ELR (cell line): Measurements from ENCODE around the gene ADAMTS5.

Source experiments
- DNase-seq: peaks from one replicate; pipeline ENCODE4 v3.0.0-alpha.2; 2015; ENCODE audit warnings: low read depth

The ADAMTS5 gene

GRCh38 chr21:26967062-26967913, at the start of gene ADAMTS5:
Gene ADAMTS5, minus strand, starts transcription at chr21:26967088. Its CDS starts 697 bp downstream, at chr21:26966391.
- DNase-seq = peak; percentile 84

- DNase-seq = no peak
Observed at GRCh38 chr21:27001526-27001925, 34.6 kb upstream of the ADAMTS5 start.

- no peak for DNase-seq
Observed at GRCh38 chr21:26983576-26983975, 16.7 kb upstream of the ADAMTS5 start.

- peak; percentile 69 for DNase-seq
Observed at GRCh38 chr21:26982767-26983166, 15.9 kb upstream of the ADAMTS5 start.

GRCh38 chr21:26977746-26978145, 10.9 kb upstream of the ADAMTS5 start:
- DNase-seq = no peak

- DNase-seq = no peak
Observed at GRCh38 chr21:26973226-26973625, 6.3 kb upstream of the ADAMTS5 start.

GRCh38 chr21:26972192-26972591, 5.3 kb upstream of the ADAMTS5 start:
- no peak for DNase-seq

- DNase-seq = peak; percentile 36
Observed at GRCh38 chr21:26969971-26970725, 3.3 kb upstream of the ADAMTS5 start.

- no peak for DNase-seq
Observed at GRCh38 chr21:26966649-26967061, 233 bp downstream of the ADAMTS5 start.

GRCh38 chr21:26965907-26966581, 844 bp downstream of the ADAMTS5 start:
- peak; percentile 34 for DNase-seq

GRCh38 chr21:26965040-26965906, 1.6 kb downstream of the ADAMTS5 start:
- peak; percentile 25 for DNase-seq

GRCh38 chr21:26964170-26964778, 2.6 kb downstream of the ADAMTS5 start:
- DNase-seq = no peak

GRCh38 chr21:26962621-26963181, 4.2 kb downstream of the ADAMTS5 start:
- no peak for DNase-seq

- DNase-seq = peak; percentile 16
Observed at GRCh38 chr21:26961698-26962097, 5.2 kb downstream of the ADAMTS5 start.

- no peak for DNase-seq
Observed at GRCh38 chr21:26958788-26959187, 8.1 kb downstream of the ADAMTS5 start.

GRCh38 chr21:26956813-26957212, 10.1 kb downstream of the ADAMTS5 start:
- DNase-seq = no peak

GRCh38 chr21:26956216-26956615, 10.7 kb downstream of the ADAMTS5 start:
- DNase-seq = no peak

- no peak for DNase-seq
Observed at GRCh38 chr21:26954662-26955121, 12.2 kb downstream of the ADAMTS5 start.

- DNase-seq = no peak
Observed at GRCh38 chr21:26952374-26953066, 14.4 kb downstream of the ADAMTS5 start.

GRCh38 chr21:26949830-26950229, 17.1 kb downstream of the ADAMTS5 start:
- DNase-seq = no peak
